NCI-H146 treated with DMSO at 0.1 percent for 48 hours (cell line): ENCODE measurements around the gene GABARAP.

ENCODE experiments used
- DNase-seq: peaks from one replicate; lab custom pipeline; 2025; ENCODE audit not compliant: unreplicated experiment; lab: John Stamatoyannopoulos, UW

GABARAP gene

GRCh38 chr17:7241090-7241733, 1.0 kb downstream of the GABARAP start:
- DNase-seq: no peak

- DNase-seq: no peak
These were observed 1.9 kb downstream of the GABARAP start for GRCh38 chr17:7240375-7240774.

GRCh38 chr17:7239091-7240027, 2.9 kb downstream of the GABARAP start, which contains the start of gene PHF23:
TSS of gene PHF23 (minus strand) at chr17:7239457. CDS start at chr17:7239279, 178 bp downstream.
- DNase-seq: peak; percentile 98

- no peak for DNase-seq
These were observed 3.7 kb downstream of the GABARAP start for GRCh38 chr17:7238420-7239090.

- DNase-seq: peak; percentile 16
These were observed 4.4 kb downstream of the GABARAP start for GRCh38 chr17:7237761-7238419.

- no peak for DNase-seq
These were observed 4.9 kb downstream of the GABARAP start for GRCh38 chr17:7237266-7237760.

- no peak for DNase-seq
These were observed 5.4 kb downstream of the GABARAP start for GRCh38 chr17:7236808-7237207.

- no peak for DNase-seq
These were observed 6.3 kb downstream of the GABARAP start for GRCh38 chr17:7235693-7236665.

- DNase-seq: peak; percentile 91
These were observed 7.9 kb downstream of the GABARAP start, which contains the start of gene DVL2 for GRCh38 chr17:7234083-7234951. TSS of gene DVL2 (minus strand) at chr17:7234517. CDS start at chr17:7234262, 255 bp downstream.

GRCh38 chr17:7233701-7234082, 8.6 kb downstream of the GABARAP start:
- DNase-seq: no peak

GRCh38 chr17:7232114-7232513, 10.1 kb downstream of the GABARAP start:
- DNase-seq: no peak

GRCh38 chr17:7229504-7229903, 12.7 kb downstream of the GABARAP start:
- DNase-seq: no peak

GRCh38 chr17:7228920-7229319, 13.3 kb downstream of the GABARAP start:
- no peak for DNase-seq

- DNase-seq: no peak
These were observed 15.2 kb downstream of the GABARAP start for GRCh38 chr17:7226721-7227710.

- no peak for DNase-seq
These were observed 16.4 kb downstream of the GABARAP start for GRCh38 chr17:7225711-7226331.

GRCh38 chr17:7224661-7225111, 17.6 kb downstream of the GABARAP start:
- no peak for DNase-seq

GRCh38 chr17:7224110-7224509, 18.1 kb downstream of the GABARAP start:
- no peak for DNase-seq
